A549 (cell line): ENCODE results near the gene FFAR1.
"Not testable (repeated sequence)": the region's sequence is repeated elsewhere in the genome, so short reads cannot be mapped to it uniquely, and the experiment has no call there.

ENCODE experiments used
- CEBPB ChIP-seq, 2 experiments: fragments of >200 bp in 1 of 2; sonication (Bioruptor Twin) in 1 of 2; formaldehyde crosslinking in 1 of 2; IDR thresholded peaks; 2 replicates each; pipeline ENCODE4 v1.6.1; 2012 to 2016
- EP300 ChIP-seq, 2 experiments: fragments of >200 bp; sonication (Bioruptor Twin); formaldehyde crosslinking; IDR thresholded peaks; 2 replicates in 1 of 2; 3 replicates in 1 of 2; pipeline ENCODE4 v1.6.1; 2016 to 2017
- NFE2L2 ChIP-seq: fragments of 150-350 bp; conservative IDR thresholded peaks from 2 replicates; pipeline ENCODE4 v1.6.1; 2014; ENCODE audit warnings: low read length
- POLR2A ChIP-seq: IDR thresholded peaks from 2 replicates; pipeline ENCODE4 v1.6.1; 2012; ENCODE audit warnings: mild to moderate bottlenecking, low read length
- RAD21 ChIP-seq, 2 experiments: fragments of >200 bp in 1 of 2; sonication (Bioruptor Twin) in 1 of 2; formaldehyde crosslinking in 1 of 2; IDR thresholded peaks in 1 of 2; conservative IDR thresholded peaks in 1 of 2; 2 replicates in 1 of 2; 3 replicates in 1 of 2; pipeline ENCODE4 v1.6.1; 2012 to 2018; ENCODE audit warnings: inconsistent platforms in 1 of 2
- TF ChIP-seq, protein P1 (sequence below): fragments of >200 bp; sonication (Bioruptor Twin); formaldehyde crosslinking; IDR thresholded peaks from 3 replicates; pipeline ENCODE4 v1.5.1; 2016
- TF ChIP-seq, protein P2 (sequence below): IDR thresholded peaks from 2 replicates; pipeline ENCODE4 v1.6.1; 2012
- TF ChIP-seq, protein P3 (sequence below): fragments of 200-600 bp; sonication (generic); IDR thresholded peaks from 2 replicates; pipeline ENCODE4 v1.6.1; 2016; ENCODE audit warnings: antibody characterized with exemption, mild to moderate bottlenecking, moderate library complexity

DNA sequence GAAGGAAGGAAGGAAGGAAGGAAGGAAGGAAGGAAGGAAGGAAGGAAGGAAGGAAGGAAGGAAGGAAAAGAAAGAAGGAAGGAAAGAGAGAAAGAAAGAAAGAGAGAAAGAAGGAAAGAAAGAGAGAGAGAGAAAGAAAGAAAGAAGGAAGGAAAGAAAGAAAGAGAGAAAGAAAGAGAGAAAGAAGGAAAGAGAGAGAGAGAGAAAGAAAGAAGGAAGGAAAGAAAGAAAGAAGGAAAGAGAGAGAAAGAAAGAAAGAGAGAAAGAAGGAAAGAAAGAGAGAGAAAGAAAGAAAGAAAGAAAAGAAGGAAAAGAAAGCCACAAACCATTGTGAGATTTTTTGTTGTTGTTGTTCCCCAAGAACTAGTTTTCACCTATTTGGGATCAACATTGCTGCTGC lies 26.3 kb downstream of the FFAR1 start:
- not testable (repeated sequence) for TF ChIP-seq CEBPB (IDR thresholded peaks at IDR 0.05); EP300 (IDR thresholded peaks at IDR 0.05); NFE2L2; POLR2A; RAD21 (conservative IDR thresholded peaks at IDR 0.05 in 1 of 2, IDR thresholded peaks at IDR 0.05 in 1 of 2)
- TF ChIP-seq, protein P1, sequence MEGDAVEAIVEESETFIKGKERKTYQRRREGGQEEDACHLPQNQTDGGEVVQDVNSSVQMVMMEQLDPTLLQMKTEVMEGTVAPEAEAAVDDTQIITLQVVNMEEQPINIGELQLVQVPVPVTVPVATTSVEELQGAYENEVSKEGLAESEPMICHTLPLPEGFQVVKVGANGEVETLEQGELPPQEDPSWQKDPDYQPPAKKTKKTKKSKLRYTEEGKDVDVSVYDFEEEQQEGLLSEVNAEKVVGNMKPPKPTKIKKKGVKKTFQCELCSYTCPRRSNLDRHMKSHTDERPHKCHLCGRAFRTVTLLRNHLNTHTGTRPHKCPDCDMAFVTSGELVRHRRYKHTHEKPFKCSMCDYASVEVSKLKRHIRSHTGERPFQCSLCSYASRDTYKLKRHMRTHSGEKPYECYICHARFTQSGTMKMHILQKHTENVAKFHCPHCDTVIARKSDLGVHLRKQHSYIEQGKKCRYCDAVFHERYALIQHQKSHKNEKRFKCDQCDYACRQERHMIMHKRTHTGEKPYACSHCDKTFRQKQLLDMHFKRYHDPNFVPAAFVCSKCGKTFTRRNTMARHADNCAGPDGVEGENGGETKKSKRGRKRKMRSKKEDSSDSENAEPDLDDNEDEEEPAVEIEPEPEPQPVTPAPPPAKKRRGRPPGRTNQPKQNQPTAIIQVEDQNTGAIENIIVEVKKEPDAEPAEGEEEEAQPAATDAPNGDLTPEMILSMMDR, result not testable (repeated sequence)
- TF ChIP-seq, protein P2, sequence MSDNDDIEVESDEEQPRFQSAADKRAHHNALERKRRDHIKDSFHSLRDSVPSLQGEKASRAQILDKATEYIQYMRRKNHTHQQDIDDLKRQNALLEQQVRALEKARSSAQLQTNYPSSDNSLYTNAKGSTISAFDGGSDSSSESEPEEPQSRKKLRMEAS, result not testable (repeated sequence)
- TF ChIP-seq, protein P3, sequence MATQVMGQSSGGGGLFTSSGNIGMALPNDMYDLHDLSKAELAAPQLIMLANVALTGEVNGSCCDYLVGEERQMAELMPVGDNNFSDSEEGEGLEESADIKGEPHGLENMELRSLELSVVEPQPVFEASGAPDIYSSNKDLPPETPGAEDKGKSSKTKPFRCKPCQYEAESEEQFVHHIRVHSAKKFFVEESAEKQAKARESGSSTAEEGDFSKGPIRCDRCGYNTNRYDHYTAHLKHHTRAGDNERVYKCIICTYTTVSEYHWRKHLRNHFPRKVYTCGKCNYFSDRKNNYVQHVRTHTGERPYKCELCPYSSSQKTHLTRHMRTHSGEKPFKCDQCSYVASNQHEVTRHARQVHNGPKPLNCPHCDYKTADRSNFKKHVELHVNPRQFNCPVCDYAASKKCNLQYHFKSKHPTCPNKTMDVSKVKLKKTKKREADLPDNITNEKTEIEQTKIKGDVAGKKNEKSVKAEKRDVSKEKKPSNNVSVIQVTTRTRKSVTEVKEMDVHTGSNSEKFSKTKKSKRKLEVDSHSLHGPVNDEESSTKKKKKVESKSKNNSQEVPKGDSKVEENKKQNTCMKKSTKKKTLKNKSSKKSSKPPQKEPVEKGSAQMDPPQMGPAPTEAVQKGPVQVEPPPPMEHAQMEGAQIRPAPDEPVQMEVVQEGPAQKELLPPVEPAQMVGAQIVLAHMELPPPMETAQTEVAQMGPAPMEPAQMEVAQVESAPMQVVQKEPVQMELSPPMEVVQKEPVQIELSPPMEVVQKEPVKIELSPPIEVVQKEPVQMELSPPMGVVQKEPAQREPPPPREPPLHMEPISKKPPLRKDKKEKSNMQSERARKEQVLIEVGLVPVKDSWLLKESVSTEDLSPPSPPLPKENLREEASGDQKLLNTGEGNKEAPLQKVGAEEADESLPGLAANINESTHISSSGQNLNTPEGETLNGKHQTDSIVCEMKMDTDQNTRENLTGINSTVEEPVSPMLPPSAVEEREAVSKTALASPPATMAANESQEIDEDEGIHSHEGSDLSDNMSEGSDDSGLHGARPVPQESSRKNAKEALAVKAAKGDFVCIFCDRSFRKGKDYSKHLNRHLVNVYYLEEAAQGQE, result not testable (repeated sequence)
